Epithelial cell of proximal tubule (primary cell): ENCODE data around the gene BST1. TPM values are rescaled to one million over a fixed set of nuclear protein-coding genes. Genes with fewer than 3 reads are reported as not detected.

ENCODE experiments used
- DNase-seq: peaks from one replicate; pipeline ENCODE4 v3.0.0-alpha.2; 2011; ENCODE audit warnings: low read depth
- H3K4me3 ChIP-seq: 2 replicates; pipeline ENCODE4 v1.5.1; 2011; ENCODE audit warnings: low read depth, mild to moderate bottlenecking, low read length
- total RNA-seq: library from RNA; depleted of rRNA; stranded (reverse); fragments of >200 nt; gene quantifications from 2 replicates; pipeline ENCODE4 v1.2.3, GENCODE V29; 2015
- TF ChIP-seq, protein P1 (sequence below): conservative IDR thresholded peaks from 2 replicates; pipeline ENCODE4 v1.5.1; 2012; ENCODE audit warnings: low read depth, mild to moderate bottlenecking, low read length

The BST1 gene
- total RNA-seq, 1 donor from 2014 or later, result 13.0 TPM

DNA sequence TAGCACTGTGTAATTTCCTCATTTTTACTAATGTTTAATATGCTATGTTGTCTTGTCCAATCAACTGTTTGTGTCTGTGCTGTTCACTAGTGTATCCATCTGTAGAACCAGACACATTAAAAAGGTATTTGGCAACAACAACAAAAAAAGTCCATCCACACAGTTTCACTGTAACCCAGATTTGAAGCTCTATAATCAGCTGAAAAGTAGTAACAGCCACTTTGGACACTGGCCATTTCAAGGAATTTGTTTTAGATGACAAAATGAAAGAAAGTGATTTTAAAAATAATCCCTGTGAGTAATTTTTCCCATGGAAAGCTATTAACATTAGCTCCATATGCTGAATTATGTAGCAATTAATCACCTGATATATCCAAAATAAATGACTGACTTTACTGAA is 45.5 kb upstream of the BST1 start:
- H3K4me3 ChIP-seq, result no peak overlapping the region
- TF ChIP-seq, protein P1, sequence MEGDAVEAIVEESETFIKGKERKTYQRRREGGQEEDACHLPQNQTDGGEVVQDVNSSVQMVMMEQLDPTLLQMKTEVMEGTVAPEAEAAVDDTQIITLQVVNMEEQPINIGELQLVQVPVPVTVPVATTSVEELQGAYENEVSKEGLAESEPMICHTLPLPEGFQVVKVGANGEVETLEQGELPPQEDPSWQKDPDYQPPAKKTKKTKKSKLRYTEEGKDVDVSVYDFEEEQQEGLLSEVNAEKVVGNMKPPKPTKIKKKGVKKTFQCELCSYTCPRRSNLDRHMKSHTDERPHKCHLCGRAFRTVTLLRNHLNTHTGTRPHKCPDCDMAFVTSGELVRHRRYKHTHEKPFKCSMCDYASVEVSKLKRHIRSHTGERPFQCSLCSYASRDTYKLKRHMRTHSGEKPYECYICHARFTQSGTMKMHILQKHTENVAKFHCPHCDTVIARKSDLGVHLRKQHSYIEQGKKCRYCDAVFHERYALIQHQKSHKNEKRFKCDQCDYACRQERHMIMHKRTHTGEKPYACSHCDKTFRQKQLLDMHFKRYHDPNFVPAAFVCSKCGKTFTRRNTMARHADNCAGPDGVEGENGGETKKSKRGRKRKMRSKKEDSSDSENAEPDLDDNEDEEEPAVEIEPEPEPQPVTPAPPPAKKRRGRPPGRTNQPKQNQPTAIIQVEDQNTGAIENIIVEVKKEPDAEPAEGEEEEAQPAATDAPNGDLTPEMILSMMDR, result no peak
- DNase-seq, result no peak

- no peak overlapping the region for H3K4me3 ChIP-seq
- no peak for DNase-seq
- TF ChIP-seq, protein P1, result no peak
Observed at GRCh38 chr4:15658136-15658770, 44.6 kb upstream of the BST1 start.

GRCh38 chr4:15658781-15659180 is 44.1 kb upstream of the BST1 start:
- TF ChIP-seq, protein P1, result no peak
- no peak overlapping the region for H3K4me3 ChIP-seq
- DNase-seq, result no peak

- no peak overlapping the region for H3K4me3 ChIP-seq
- no peak for DNase-seq
- TF ChIP-seq, protein P1, result no peak
Observed at GRCh38 chr4:15659768-15660570, 42.9 kb upstream of the BST1 start.

- DNase-seq, result no peak
- TF ChIP-seq, protein P1, result no peak
- no peak overlapping the region for H3K4me3 ChIP-seq
Observed at GRCh38 chr4:15665753-15666365, 37.0 kb upstream of the BST1 start.

GRCh38 chr4:15667006-15667405 is 35.9 kb upstream of the BST1 start:
- no peak for DNase-seq
- TF ChIP-seq, protein P1, result no peak
- no peak overlapping the region for H3K4me3 ChIP-seq
